SK-N-SH (cell line): ENCODE measurements around the gene MAOA. TPM values are rescaled to one million over a fixed set of nuclear protein-coding genes. Genes with fewer than 3 reads are reported as not detected.

Experiments used
- CTCF ChIA-PET: fragments of 300-600, 350-600 bp; formaldehyde crosslinking; extraction: SDS; loops from one replicate; lab custom pipeline; 2021; lab: Yijun Ruan, JAX
- POLR2A ChIA-PET: fragments of 350-600 bp; sonication (Branson Sonifier 250); formaldehyde crosslinking; extraction: SDS; loops from one replicate; lab custom pipeline; 2020; ENCODE audit warnings: antibody characterized with exemption, inconsistent platforms; lab: Yijun Ruan, JAX
- DNase-seq: peaks from one replicate; pipeline ENCODE4 v3.0.0; 2012
- H2AFZ ChIP-seq: fragments of 200-600 bp; sonication (generic); 2 replicates; pipeline ENCODE4 v1.8.1; 2016; ENCODE audit warnings: antibody characterized with exemption, mild to moderate bottlenecking, low read depth
- H3F3A ChIP-seq: fragments of 200-600 bp; sonication (generic); replicated peaks from 2 replicates; pipeline ENCODE3; 2016; ENCODE audit warnings: antibody characterized with exemption, mild to moderate bottlenecking; ENCODE audit not compliant: insufficient read depth
- H3K27ac ChIP-seq, 2 experiments: fragments of 200-500 bp in 1 of 2; fragments of 200-600 bp in 1 of 2; sonication (Bioruptor generic) in 1 of 2; sonication (generic), shearing (Covaris generic) in 1 of 2; 2 replicates each; pipeline versions ENCODE4 v1.5.1 to v1.6.1; 2014 to 2016; ENCODE audit warnings: low read depth in 2 of 2, inconsistent platforms in 1 of 2, low read length in 1 of 2, mild to moderate bottlenecking in 1 of 2, mixed read lengths in 1 of 2
- H3K27me3 ChIP-seq: fragments of 200-600 bp; sonication (generic), shearing (Covaris generic); 2 replicates; pipeline ENCODE4 v1.6.1; 2016; ENCODE audit warnings: mixed run types; ENCODE audit not compliant: insufficient read depth
- H3K36me3 ChIP-seq, 2 experiments: fragments of 200-500 bp in 1 of 2; fragments of 200-600 bp in 1 of 2; sonication (Bioruptor generic) in 1 of 2; sonication (generic) in 1 of 2; replicated peaks in 1 of 2; 2 replicates each; pipeline versions ENCODE3 to v1.5.1; 2014 to 2016; ENCODE audit warnings: low read length in 1 of 2, mild to moderate bottlenecking in 1 of 2; ENCODE audit not compliant: insufficient read depth in 2 of 2, control insufficient read depth in 1 of 2
- H3K4me1 ChIP-seq, 2 experiments: fragments of 200-500 bp in 1 of 2; fragments of 200-600 bp in 1 of 2; sonication (Bioruptor generic) in 1 of 2; sonication (generic), shearing (Covaris generic) in 1 of 2; 2 replicates each; pipeline versions ENCODE4 v1.5.1 to v1.6.1; 2014 to 2016; ENCODE audit warnings: low read depth in 1 of 2, low read length in 1 of 2, mixed run types in 1 of 2; ENCODE audit not compliant: insufficient read depth in 2 of 2, control insufficient read depth in 1 of 2
- H3K4me2 ChIP-seq: fragments of 200-600 bp; sonication (generic), shearing (Covaris generic); 2 replicates; pipeline ENCODE4 v1.6.1; 2017; ENCODE audit warnings: mixed run types
- H3K4me3 ChIP-seq, 2 experiments: fragments of 200-500 bp in 1 of 2; fragments of 200-600 bp in 1 of 2; sonication (Bioruptor generic) in 1 of 2; sonication (generic), shearing (Covaris generic) in 1 of 2; 2 replicates each; pipeline versions ENCODE4 v1.5.1 to v1.8.1; 2014 to 2016; ENCODE audit warnings: low read depth in 2 of 2, inconsistent platforms in 1 of 2, low read length in 1 of 2, mild to moderate bottlenecking in 1 of 2, mixed read lengths in 1 of 2, moderate library complexity in 1 of 2
- H3K79me2 ChIP-seq: fragments of 200-600 bp; sonication (generic); 2 replicates; pipeline ENCODE4 v1.8.1; 2017; ENCODE audit warnings: mild to moderate bottlenecking; ENCODE audit not compliant: insufficient read depth
- H3K9ac ChIP-seq: fragments of 200-600 bp; sonication (generic); 2 replicates; pipeline ENCODE4 v1.6.1; 2017; ENCODE audit warnings: mixed run types
- H3K9me2 ChIP-seq: fragments of 200-600 bp; sonication (generic); 2 replicates; pipeline ENCODE4 v1.6.1; 2017; ENCODE audit warnings: mixed run types
- H3K9me3 ChIP-seq: fragments of 200-600 bp; sonication (generic); 2 replicates; pipeline ENCODE4 v1.6.1; 2017; ENCODE audit warnings: mixed run types, mild to moderate bottlenecking, moderate library complexity
- H4K20me1 ChIP-seq: fragments of 200-600 bp; sonication (generic); 2 replicates; pipeline ENCODE4 v1.6.1; 2017; ENCODE audit warnings: mild to moderate bottlenecking, mixed run types; ENCODE audit not compliant: insufficient read depth
- ELF1 ChIP-seq: IDR thresholded peaks from 2 replicates; pipeline ENCODE4 v1.4.0; 2012
- FOXJ3 ChIP-seq: sonication (generic); formaldehyde crosslinking; IDR thresholded peaks from 2 replicates; pipeline ENCODE4 v1.5.1; 2020; ENCODE audit warnings: mild to moderate bottlenecking, missing genetic modification reagents
- FOXM1 ChIP-seq: IDR thresholded peaks from 2 replicates; pipeline ENCODE4 v1.4.0; 2012; ENCODE audit warnings: low read depth, mild to moderate bottlenecking
- GATA2 ChIP-seq: sonication (generic); formaldehyde crosslinking; IDR thresholded peaks from 2 replicates; pipeline ENCODE4 v1.5.0; 2020; ENCODE audit warnings: mild to moderate bottlenecking, missing genetic modification reagents
- IRF3 ChIP-seq: fragments of 150-350 bp; IDR thresholded peaks from 2 replicates; pipeline ENCODE4 v1.6.1; 2016; ENCODE audit warnings: mild to moderate bottlenecking, low read depth, low read length
- MAX ChIP-seq: IDR thresholded peaks from 2 replicates; pipeline ENCODE4 v1.4.0; 2012; ENCODE audit warnings: low read depth
- MEF2A ChIP-seq: IDR thresholded peaks from 2 replicates; pipeline ENCODE4 v1.4.0; 2012; ENCODE audit warnings: low read depth, borderline replicate concordance
- NRF1 ChIP-seq: IDR thresholded peaks from 2 replicates; pipeline ENCODE4 v1.6.1; 2012; ENCODE audit warnings: low read depth, mild to moderate bottlenecking, low read length
- PBX3 ChIP-seq: IDR thresholded peaks from 2 replicates; pipeline ENCODE4; 2012
- POLR2AphosphoS5 ChIP-seq: IDR thresholded peaks from 2 replicates; pipeline ENCODE4 v1.6.1; 2012; ENCODE audit warnings: low read depth, low read length
- RCOR1 ChIP-seq: fragments of 150-350 bp; IDR thresholded peaks from 2 replicates; pipeline ENCODE4 v1.6.1; 2017; ENCODE audit warnings: antibody characterized with exemption, low read length
- TAF1 ChIP-seq: IDR thresholded peaks from 2 replicates; pipeline ENCODE4 v1.6.1; 2012; ENCODE audit warnings: low read depth, mild to moderate bottlenecking, low read length, moderate library complexity, borderline replicate concordance
- YY1 ChIP-seq: IDR thresholded peaks from 2 replicates; pipeline ENCODE4 v1.4.0; 2012; ENCODE audit warnings: low read depth, mild to moderate bottlenecking
- ZBTB33 ChIP-seq: IDR thresholded peaks from 2 replicates; pipeline ENCODE4 v1.4.0; 2012; ENCODE audit warnings: low read depth, borderline replicate concordance
- WGBS: methylation state at CpG from one replicate; pipeline ENCODE4 v1.1.6; 2017; ENCODE audit warnings: low lambda C conversion rate; 5-methylcytosine and 5-hydroxymethylcytosine counted together
- polyA plus RNA-seq, 3 experiments: library from polyadenylated mRNA; depleted of rRNA; stranded (reverse); fragments of >200 nt; gene quantifications; 2 replicates each; pipeline ENCODE4 v1.2.3, GENCODE V29; 2012

MAOA gene
- polyA plus RNA-seq, 1 of the 3 experiments (the other 2 are of a cell fraction) = 0.31 TPM

- WGBS = 19% methylated on average over 3 of the region's 3 CpGs
Observed at GRCh38 chrX:43753637-43754036, 97.5 kb downstream of the MAOA start.

More at GRCh38 chrX:43753637-43754036, 97.5 kb downstream of the MAOA start:
- Histone ChIP-seq H4K20me1 (no peaks in the 10 kb centered on the region), H3F3A (no peaks in the 10 kb centered on the region), H3K4me2 (no peak overlapping the region), H3K79me2 (no peaks in the 10 kb centered on the region), H3K4me1 (no peaks in the 10 kb centered on the region), H3K9me3 (no peaks in the 10 kb centered on the region), H3K9ac (no peak overlapping the region), H3K4me3 (no peak overlapping the region), H3K36me3 (no peaks in the 10 kb centered on the region), H3K9me2 (no peaks in the 10 kb centered on the region), H2AFZ (no peak overlapping the region), H3K27ac (no peak overlapping the region), H3K27me3 (no peaks in the 10 kb centered on the region)
- DNase-seq = no peak
- TF ChIP-seq TAF1 (no peak), MAX (no peak), FOXM1 (no peak), YY1 (no peak), POLR2AphosphoS5 (no peak), PBX3 (no peak), FOXJ3 (CRISPR knock-in tag) (no peak), ZBTB33 (no peak), RCOR1 (no peak), ELF1 (no peak), MEF2A (no peak), NRF1 (no peak), IRF3 (no peak), GATA2 (no peak)
- ChIA-PET CTCF (interaction anchor here (1.1 to 1.3 kb wide), 4 partner anchors 13 to 196 kb away, joined by 3 to 6 read pairs (median 4); no protein-coding TSS in a partner anchor), POLR2A (no interaction called here)
